AG20443 (cell line): ENCODE results near the gene SYNGR2.
"Not testable (repeated sequence)": the region's sequence is repeated elsewhere in the genome, so short reads cannot be mapped to it uniquely, and the experiment has no call there.

Source experiments
- DNase-seq: peaks from one replicate; pipeline ENCODE4 v3.0.0; 2012; ENCODE audit warnings: low spot score, mixed read lengths

SYNGR2 gene

DNA sequence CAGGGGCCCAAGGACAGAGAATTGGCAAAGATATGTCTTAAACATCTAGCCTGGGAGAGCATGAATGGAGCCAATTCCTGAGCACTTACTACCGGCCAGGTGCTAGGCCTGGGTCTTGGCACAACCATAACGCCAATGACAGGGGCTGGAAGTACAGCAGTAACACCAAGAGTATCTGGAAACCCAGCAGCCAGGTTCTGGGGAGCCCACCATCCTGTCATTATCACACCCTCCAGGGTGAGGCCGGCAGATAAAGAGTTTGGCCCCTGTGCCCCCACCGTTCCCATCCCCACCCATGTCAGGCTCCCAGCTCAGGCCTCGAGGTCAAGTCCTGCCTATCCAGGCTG is 38.3 kb upstream of the SYNGR2 start:
- no peak for DNase-seq

DNA sequence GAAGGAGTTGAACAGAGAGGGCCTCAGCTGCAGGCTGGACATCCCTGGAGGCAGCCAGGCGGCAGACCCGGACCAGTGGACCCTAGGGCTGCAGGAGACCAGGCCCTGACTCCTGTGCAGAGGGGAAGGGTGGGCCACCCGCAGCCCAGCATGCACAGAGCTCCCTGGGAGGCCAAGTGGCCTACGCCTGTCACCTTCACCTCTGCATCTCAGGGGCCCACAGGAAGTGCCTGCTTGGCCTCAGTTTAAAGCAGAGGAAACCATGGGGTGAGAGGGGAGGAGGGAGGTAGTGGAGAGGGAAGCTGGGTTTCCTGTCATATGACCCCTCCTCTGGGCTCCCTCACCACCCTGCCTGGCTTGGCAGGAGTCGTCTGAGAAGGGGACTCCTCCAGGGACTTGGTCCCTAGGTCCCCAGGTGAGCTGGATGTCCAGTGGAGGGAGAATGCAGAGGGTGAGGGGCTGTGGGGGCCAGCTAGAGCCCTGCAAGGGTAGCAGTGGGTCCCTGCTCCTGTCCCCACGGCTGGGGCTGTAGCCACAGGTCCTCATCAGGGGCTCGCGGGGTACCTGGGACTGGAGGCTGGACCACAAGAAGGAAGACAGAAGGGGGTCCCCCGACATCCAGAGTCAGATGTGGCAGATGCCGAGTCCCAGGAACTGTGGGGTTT is 37.8 kb upstream of the SYNGR2 start, which contains the start of gene TMC8:
TMC8 (plus strand) TSS at position 335 of the 665 bp plus-strand sequence. CDS start 818 bp downstream, outside the sequence.
- no peak for DNase-seq

DNA sequence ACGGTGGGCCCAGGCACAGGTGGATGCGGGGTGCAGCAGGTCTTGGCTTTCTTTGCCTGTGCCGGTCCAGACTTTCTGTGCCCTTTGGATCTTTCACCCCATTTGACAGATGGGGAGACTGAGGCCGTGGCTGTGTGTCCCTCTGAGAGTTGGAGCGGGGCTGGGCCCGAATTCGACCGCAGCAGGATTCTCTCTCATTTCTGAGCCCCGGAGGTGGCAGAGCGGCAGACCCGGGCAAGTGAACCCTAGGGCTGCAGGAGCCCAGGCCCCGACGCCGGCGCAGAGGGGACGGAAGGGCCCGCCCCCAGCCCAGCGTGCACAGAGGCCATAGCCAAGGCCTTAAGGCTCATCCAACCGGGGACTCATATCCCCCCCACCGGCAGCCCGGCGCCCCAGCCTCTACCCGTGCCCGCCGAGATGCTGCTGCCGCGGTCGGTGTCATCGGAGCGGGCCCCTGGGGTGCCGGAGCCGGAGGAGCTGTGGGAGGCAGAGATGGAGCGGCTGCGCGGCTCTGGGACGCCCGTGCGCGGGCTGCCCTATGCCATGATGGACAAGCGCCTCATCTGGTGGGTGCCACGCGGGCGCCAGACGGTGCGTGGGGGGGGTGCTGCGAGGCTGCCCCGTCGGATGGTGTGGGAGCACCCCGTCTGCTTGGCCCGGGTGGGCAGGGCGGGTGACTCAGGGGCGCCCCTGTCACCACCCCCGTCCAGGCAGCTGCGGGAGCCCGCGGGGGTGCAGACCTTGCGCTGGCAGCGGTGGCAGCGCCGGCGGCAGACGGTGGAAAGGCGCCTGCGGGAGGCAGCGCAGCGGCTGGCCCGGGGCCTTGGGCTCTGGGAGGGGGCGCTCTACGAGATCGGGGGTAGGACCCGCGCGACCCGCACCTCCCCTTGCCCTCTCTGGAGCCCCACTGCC is 37.0 kb upstream of the SYNGR2 start:
- no peak for DNase-seq

DNA sequence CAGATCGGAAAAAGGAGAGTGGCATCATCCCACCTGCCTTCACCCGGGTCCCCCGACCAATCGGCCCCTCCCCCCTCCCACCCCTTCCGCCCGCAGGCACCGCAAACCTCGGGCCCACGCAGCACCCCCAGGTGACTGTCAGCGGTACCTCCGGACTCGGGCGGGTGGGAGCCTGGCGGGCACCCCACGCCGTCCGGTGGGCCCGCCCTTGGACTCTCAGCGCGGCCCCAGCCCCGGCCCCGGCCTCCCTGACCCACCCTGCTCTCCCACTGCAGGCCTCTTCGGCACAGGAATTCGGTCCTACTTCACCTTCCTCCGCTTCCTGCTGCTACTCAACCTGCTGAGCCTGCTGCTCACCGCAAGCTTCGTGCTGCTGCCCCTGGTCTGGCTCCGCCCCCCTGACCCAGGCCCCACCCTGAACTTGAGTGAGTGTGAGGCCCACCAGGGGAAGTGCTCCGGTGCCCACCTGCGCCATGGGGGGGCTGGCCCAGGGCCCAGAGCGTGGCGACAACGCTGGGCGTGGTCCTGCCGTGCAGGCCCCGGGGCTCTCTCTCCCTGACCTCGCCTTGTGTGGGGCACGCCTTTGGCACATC is 36.2 kb upstream of the SYNGR2 start:
- DNase-seq: no peak

DNA sequence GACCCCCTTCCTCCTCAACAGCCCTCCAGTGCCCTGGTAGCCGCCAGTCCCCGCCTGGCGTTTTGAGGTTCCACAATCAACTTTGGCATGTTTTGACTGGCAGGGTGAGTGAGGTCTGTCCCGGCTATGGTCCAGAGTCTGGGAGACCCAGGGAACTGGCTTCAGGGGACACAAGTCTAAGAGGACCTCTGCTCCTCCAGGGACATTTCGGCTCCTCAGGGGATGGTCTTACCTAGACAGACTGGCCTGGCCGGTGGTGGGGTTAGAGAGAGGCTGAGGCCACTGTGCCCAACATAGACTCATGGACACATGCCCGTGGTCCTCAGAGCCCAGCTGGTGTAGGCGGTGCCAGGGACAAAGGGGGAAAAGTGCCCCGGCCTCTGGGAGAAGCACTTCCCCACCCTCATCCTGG is 35.6 kb upstream of the SYNGR2 start:
- no peak for DNase-seq

DNA sequence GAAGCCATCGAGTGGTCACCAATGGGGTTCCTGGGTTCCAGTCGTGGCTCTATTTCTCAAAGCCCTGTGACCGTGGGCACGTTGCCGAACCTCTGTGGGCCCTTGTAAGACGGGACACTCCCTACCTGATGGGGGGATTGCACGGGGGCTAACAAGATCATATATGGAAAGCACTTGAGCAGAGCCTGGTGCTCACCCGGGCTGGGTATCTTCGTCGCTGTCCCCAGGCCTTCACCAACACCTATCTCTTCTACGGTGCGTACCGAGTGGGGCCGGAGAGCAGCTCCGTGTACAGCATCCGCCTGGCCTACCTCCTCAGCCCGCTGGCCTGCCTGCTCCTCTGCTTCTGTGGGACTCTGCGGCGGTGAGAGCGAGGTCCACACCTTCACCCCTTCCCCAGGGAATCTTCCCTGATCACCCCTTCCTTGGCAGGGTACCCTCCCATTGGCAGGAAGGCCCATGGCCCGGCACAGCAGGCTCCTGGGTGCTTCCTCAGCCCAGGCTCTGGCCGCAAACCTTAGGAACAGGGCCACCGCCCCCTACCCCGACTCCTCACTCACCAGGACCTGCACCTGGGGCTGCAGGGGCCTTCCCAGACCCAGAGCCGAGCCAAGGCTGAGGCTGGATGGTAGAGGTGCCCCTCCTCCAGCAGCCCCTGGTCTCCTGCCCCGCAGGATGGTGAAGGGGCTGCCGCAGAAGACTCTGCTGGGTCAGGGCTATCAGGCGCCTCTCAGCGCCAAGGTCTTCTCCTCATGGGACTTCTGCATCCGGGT is 35.0 kb upstream of the SYNGR2 start:
- DNase-seq: no peak

DNA sequence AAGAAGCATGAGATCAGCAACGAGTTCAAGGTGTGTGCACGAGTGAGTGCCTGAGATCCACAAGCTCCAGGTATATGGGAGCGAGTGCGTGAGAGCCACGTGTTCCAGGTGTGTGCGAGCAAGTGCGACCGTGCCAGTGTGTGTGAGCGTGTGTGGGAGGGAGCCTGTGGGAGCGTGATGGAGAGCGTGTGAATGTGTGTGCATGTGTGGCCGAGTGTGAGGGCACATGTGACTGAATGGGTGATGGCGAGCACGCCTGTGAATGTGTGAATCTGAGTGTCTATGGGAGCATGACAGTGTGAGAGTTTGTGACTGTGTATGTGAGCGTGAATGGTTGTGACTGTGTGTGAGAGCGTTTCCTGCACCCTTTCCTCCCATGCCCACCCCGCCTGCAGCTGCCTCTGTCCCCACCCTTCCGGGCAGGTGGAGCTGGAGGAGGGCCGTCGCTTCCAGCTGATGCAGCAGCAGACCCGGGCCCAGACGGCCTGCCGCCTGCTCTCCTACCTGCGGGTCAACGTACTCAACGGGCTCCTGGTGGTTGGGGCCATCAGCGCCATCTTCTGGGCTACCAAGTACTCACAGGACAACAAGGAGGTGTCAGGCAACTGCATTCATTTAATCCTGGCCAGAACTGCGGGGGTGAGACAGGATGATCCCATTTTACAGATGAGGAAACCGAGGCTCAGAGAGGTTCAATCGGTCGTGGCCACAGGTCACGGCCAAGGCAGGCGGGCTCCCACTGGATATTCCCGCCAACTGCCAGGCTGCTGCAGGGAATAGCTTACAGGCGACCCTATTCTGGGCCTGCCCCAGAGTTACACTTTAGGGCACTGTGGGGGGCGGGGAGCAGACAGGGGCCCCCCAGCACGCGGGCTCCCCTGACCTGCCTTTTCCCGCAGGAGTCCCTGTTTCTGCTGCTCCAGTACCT is 34.1 kb upstream of the SYNGR2 start:
- DNase-seq: peak; percentile 42

DNA sequence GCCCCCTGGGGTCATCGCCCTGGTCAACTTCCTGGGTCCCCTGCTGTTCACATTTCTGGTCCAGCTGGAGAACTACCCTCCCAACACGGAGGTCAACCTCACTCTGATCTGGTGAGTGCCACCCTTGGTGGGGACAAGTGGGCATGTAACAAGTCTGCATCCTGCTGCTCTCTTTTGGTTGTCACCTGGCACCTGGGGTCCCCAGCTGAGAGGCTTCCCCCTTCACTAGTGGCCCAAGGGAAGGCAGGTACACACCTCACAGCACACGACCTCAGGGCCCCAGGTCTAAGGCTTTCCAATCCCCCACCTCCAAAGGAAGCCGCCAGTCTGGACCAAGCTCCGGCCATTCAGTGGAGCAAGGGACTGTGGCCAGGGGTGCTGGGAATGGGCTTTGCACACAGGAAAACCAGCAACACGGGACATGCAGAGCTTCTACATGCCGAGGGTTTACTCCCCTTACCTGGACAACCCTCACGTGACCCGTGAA is 33.4 kb upstream of the SYNGR2 start:
- DNase-seq: no peak

DNA sequence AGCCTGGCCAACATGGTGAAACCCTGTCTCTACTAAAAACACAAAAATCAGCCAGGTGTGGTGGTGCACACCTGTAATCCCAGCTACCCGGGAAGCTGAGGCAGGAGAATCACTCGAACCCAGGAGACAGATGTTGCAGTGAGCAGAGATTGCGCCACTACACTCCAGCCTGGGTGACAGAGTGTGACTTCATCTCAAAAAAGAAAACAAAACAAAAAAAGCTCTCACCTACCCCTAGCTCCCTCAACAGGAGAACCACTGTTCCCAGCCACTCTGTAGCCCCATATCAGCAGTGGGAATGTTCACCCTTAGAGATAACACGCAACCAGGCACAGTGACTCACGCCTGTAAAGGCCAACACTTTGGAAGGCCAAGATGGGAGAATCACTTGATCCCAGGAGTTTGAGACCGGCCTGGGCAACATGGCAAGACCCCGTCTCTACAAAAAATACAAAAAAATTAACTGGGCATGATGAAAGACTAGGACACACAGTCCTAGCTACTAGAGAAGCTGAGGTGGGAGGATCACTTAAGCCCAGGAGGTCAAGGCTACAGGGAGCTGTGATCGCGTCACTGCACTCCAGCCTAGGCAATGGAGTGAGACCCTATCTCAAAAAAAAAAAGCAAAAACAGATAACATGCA is 32.4 kb upstream of the SYNGR2 start:
- DNase-seq: no peak

- DNase-seq: no peak
Measured at GRCh38 chr17:78137392-78138203, 30.8 kb upstream of the SYNGR2 start.

DNA sequence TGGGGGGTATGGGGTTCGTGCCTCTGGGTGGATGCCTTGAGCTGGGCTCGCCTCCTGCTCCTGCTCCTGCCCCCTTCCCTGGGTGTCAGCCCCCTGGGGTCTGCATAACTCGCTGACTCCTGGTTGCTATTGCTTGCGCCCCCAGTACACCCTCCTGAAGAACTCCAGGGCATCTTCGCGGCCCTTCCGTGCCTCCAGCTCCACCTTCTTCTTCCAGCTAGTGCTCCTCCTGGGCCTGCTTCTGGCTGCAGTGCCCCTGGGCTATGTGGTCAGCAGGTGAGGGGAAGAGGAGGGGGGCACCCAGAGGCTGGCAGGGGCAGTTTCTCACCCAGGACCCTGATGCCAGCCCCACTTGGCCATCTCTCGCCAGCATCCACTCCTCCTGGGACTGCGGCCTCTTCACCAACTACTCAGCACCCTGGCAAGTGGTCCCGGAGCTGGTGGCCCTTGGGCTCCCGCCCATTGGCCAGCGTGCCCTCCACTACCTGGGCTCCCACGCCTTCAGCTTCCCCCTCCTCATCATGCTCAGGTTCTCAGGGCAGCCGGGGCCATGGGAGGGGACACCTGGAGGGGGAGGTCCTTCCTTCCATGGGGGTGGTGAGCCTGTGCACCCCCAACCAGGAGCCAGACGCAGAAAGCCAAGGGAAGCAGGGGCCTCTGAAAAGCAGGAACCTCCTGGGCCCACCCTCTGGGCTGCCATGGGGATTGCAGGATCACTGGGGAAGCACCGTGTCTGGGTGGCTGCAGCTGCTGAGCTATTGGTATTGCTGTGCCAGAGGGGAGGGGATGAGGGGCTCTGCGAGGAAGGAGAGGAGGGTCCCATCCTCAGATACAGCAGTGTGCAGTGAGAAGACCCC is 29.9 kb upstream of the SYNGR2 start:
- DNase-seq: no peak

DNA sequence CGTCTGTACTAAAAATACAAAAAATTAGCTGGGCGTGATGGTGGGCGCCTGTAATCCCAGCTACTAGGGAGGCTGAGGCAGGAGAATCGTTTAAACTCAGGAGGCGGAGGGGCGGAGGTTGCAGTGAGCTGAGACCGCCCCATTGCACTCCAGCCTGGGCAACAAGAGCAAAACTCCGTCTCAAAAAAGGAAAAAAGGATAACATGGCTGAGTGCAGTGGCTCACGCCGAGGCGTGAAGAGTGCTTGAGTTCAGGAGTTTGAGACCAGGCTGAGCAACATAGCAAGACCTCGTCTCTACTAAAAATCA is 28.6 kb upstream of the SYNGR2 start:
- DNase-seq: not testable (repeated sequence)

DNA sequence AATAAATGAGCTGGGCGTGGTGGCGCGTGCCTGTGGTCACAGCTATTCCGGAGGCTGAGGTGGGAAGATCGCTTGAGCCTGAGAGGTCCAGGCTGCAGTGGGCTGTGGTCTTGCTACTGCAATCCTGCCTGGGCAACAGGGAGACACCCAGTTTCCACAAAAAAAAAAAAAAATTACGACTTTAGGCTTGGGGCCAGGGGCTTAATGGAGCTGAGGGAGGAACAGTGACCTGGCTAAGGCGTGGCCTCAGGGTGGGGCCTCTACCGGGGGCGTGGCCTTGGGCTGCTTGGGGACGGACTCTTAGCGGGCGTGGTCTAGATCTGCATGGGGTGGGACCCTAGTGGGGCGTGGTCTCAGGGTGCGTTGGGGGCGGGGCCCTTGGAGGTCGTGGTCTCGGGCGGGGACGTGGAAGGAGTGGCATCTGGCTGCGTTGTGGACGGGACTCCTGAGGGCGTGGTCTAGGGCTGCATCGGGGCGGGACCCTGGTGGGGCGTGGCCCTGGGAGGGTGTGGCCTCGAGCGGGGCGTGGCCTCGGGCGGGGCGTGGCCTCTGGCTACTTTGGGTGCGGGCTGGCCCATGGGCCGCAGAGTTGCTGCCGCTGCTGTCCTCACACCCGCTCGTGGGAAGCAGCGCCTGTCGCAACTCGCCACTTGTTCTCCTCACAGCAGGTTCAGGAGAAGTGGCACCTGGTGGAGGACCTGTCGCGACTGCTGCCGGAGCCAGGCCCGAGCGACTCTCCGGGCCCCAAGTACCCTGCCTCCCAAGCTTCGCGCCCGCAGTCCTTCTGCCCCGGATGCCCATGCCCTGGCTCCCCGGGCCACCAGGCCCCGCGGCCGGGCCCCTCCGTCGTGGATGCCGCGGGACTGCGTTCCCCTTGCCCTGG is 28.0 kb upstream of the SYNGR2 start:
- DNase-seq: peak; percentile 89

DNA sequence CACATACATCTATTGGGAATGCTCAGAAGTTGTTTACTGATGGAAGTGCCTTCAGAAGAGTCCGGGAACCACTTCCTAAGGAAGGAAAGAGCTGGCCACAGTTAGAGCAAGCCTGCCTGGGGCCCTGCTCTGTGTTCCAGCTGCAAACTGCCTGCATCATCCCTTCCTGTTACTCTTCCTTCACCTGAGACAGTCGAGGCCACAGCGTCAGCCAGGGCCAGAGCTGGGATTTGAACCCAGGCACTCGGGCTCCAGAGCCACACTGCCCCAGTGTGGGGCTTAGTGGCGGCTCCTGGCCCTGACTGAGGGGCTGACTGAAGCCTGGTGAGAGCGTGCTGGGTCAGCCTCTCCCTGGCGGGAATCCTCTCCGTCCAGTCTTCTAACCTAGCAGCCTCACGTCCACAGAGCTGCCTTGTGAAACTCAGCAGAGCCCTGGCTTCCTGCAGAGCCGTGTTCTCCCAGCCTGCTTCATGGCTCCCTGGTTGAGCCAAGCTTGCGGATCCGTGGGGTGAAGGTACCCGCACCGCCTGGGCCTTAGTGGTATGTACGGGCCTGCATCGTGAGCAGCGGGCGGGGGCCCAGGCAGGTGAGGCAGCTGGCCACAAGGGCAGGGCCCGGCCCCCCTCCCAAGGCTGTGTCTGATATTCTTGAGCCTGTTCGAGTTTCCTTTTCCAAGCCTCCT is 26.8 kb upstream of the SYNGR2 start:
- DNase-seq: no peak

DNA sequence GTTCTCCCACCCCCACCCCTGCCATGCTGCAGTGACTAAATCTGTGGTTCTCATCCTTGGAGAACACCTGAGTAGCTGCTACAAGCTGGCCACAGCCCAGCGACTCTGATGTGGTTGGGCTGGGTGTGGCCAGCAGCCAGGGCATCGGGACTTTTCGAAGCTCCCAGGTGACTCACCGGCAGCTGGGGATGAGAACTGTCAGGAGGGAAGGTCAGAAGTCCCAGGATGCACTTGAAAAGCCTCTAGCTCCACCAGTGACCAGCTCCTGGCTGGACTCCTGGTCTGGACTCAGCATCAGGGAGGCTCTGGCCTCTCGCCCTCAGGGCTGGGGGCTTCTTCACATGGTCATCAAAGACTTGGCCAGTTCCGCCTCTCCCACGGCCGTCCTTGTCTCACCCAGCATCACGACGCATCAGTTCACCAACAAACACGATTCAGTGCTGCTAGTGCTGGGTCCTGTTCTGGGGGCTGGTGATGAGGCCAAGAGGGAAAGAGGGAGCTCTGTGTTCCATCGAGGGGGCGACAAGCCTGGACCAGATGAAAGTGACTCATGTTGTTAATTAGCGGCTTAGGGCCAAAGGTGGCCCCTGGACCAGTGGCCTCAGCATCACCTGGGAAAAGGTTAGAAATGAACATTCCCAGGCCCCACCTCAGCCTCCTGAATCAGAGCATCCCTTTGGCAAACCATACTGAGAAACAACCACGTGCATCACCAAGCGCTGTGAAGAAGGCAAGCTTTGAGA is 26.1 kb upstream of the SYNGR2 start:
- no peak for DNase-seq
